GM21390 (cell line): ENCODE results near the gene CHD6.
"Not testable (repeated sequence)": the region's sequence is repeated elsewhere in the genome, so short reads cannot be mapped to it uniquely, and the experiment has no call there.

Experiments
- ATAC-seq: cut with Tn5 transposase; IDR thresholded peaks from one replicate; pipeline ENCODE4 v1.9.1; 2021; ENCODE audit not compliant: unreplicated experiment

The CHD6 gene

GRCh38 chr20:41544472-41544871, 73.7 kb downstream of the CHD6 start:
- no peak for ATAC-seq

- no peak for ATAC-seq
Measured at GRCh38 chr20:41540918-41541317, 77.3 kb downstream of the CHD6 start.

GRCh38 chr20:41540459-41540858, 77.7 kb downstream of the CHD6 start:
- no peak for ATAC-seq

- no peak for ATAC-seq
Measured at GRCh38 chr20:41538810-41539596, 79.2 kb downstream of the CHD6 start.

- no peak for ATAC-seq
Measured at GRCh38 chr20:41537865-41538264, 80.3 kb downstream of the CHD6 start.

GRCh38 chr20:41535551-41535950, 82.6 kb downstream of the CHD6 start:
- not testable (repeated sequence) for ATAC-seq

GRCh38 chr20:41534842-41535241, 83.3 kb downstream of the CHD6 start:
- ATAC-seq: no peak

GRCh38 chr20:41534170-41534569, 84.0 kb downstream of the CHD6 start:
- no peak for ATAC-seq

- no peak for ATAC-seq
Measured at GRCh38 chr20:41533537-41534136, 84.5 kb downstream of the CHD6 start.

GRCh38 chr20:41532935-41533334, 85.2 kb downstream of the CHD6 start:
- no peak for ATAC-seq

GRCh38 chr20:41531518-41532275, 86.5 kb downstream of the CHD6 start:
- no peak for ATAC-seq

GRCh38 chr20:41530923-41531322, 87.3 kb downstream of the CHD6 start:
- ATAC-seq: no peak

GRCh38 chr20:41526327-41526726, 91.8 kb downstream of the CHD6 start:
- no peak for ATAC-seq

GRCh38 chr20:41524980-41525613, 93.1 kb downstream of the CHD6 start:
- ATAC-seq: no peak

GRCh38 chr20:41523857-41524256, 94.3 kb downstream of the CHD6 start:
- ATAC-seq: no peak

- ATAC-seq: no peak
Measured at GRCh38 chr20:41513829-41514228, 104.3 kb downstream of the CHD6 start.

- ATAC-seq: no peak
Measured at GRCh38 chr20:41512624-41513023, 105.6 kb downstream of the CHD6 start.

GRCh38 chr20:41510847-41511450, 107.2 kb downstream of the CHD6 start:
- ATAC-seq: no peak

- ATAC-seq: no peak
Measured at GRCh38 chr20:41510224-41510623, 108.0 kb downstream of the CHD6 start.

GRCh38 chr20:41509316-41510200, 108.6 kb downstream of the CHD6 start:
- ATAC-seq: no peak
